HepG2 (cell line): Measurements from ENCODE around the gene CDK9. TPM values are rescaled to one million over a fixed set of nuclear protein-coding genes. Genes with fewer than 3 reads are reported as not detected.

ENCODE experiments used
- ATAC-seq: fragments of 200-7000 bp; cut with Tn5 transposase; 3 replicates; pipeline ENCODE4 v1.9.1; 2020; ENCODE audit warnings: mild to moderate bottlenecking, moderate library complexity
- BruUV-seq: library from RNA; stranded (reverse); fragments of 400-500 nt; replicated peaks from 2 replicates; lab custom pipeline; 2021; lab: Mats Ljungman, UMichigan
- CTCF ChIA-PET: fragments of 300-600 bp; formaldehyde crosslinking; extraction: SDS; loops from one replicate; lab custom pipeline; 2021; ENCODE audit warnings: low total read pairs, inconsistent platforms, low intra/inter-chr PET ratio; lab: Yijun Ruan, JAX
- POLR2A ChIA-PET: fragments of 350-600 bp; sonication (Branson Sonifier 250); formaldehyde crosslinking; loops from one replicate; lab custom pipeline; 2020; ENCODE audit warnings: antibody characterized with exemption, inconsistent platforms; lab: Yijun Ruan, JAX
- DNase-seq: peaks from one replicate; pipeline ENCODE4 v3.0.0-alpha.2; 2015; ENCODE audit warnings: low spot score
- FAIRE-seq: peaks from 3 replicates; lab custom pipeline; 2011; peaks lifted over from hg19 to GRCh38; lab: Jason Lieb, UNC
- H2AFZ ChIP-seq: one replicate; pipeline ENCODE4 v1.6.1; 2011; ENCODE audit warnings: low read length, inconsistent platforms
- H3K27ac ChIP-seq: fragments of 300-600 bp; 3 replicates; pipeline ENCODE4 v1.8.0; 2011; ENCODE audit warnings: mixed run types, mild to moderate bottlenecking, mixed read lengths, low read length, inconsistent platforms; ENCODE audit not compliant: insufficient read depth; ENCODE audit errors: extremely low read length
- H3K27me3 ChIP-seq, 2 experiments: fragments of 200-600 bp in 1 of 2; 2 replicates in 1 of 2; 3 replicates in 1 of 2; pipeline versions ENCODE4 v1.6.0 to v1.8.0; 2011; ENCODE audit warnings: low read length in 2 of 2, mild to moderate bottlenecking in 2 of 2, moderate library complexity in 2 of 2, inconsistent platforms in 1 of 2; ENCODE audit not compliant: insufficient read depth in 2 of 2, control insufficient read depth in 1 of 2
- H3K36me3 ChIP-seq, 2 experiments: fragments of 200-600 bp in 1 of 2; replicated peaks in 1 of 2; 2 replicates in 1 of 2; 3 replicates in 1 of 2; pipeline versions ENCODE4 v1.5.1 to v1.8.0; 2011; ENCODE audit warnings: low read length in 2 of 2, inconsistent platforms in 1 of 2; ENCODE audit not compliant: insufficient read depth in 2 of 2, control insufficient read depth in 1 of 2
- H3K4me1 ChIP-seq: 2 replicates; pipeline ENCODE4 v1.5.1; 2012; ENCODE audit warnings: low read length, inconsistent platforms; ENCODE audit not compliant: insufficient read depth
- H3K4me2 ChIP-seq: 2 replicates; pipeline ENCODE4 v1.6.0; 2011; ENCODE audit warnings: low read depth, low read length, inconsistent platforms
- H3K4me3 ChIP-seq, 3 experiments: fragments of 200-600 bp in 1 of 3; sonication (generic), shearing (Covaris generic) in 1 of 3; replicated peaks in 1 of 3; 2 replicates each; pipeline ENCODE4 v1.5.1; 2011 to 2016; ENCODE audit warnings: low read length in 3 of 3, inconsistent platforms in 2 of 3, low read depth in 2 of 3, mild to moderate bottlenecking in 2 of 3, control low read depth in 1 of 3, mixed read lengths in 1 of 3; ENCODE audit not compliant: insufficient read depth in 1 of 3
- H3K79me2 ChIP-seq: one replicate; pipeline ENCODE4 v1.6.1; 2011; ENCODE audit warnings: low read length, inconsistent platforms; ENCODE audit not compliant: insufficient read depth
- H3K9ac ChIP-seq: 2 replicates; pipeline ENCODE4 v1.6.0; 2011; ENCODE audit warnings: mild to moderate bottlenecking, low read depth, low read length, inconsistent platforms; ENCODE audit not compliant: insufficient read depth
- H3K9me3 ChIP-seq: 2 replicates; pipeline ENCODE4 v1.5.1; 2012; ENCODE audit warnings: mild to moderate bottlenecking, low read length
- H4K20me1 ChIP-seq: 2 replicates; pipeline ENCODE4 v1.6.0; 2011; ENCODE audit warnings: inconsistent platforms, mild to moderate bottlenecking, low read length, moderate library complexity; ENCODE audit not compliant: insufficient read depth
- BHLHE40 ChIP-seq: IDR thresholded peaks from 2 replicates; pipeline ENCODE4 v1.6.1; 2011; ENCODE audit warnings: low read length, improper control_type of control experiment
- PRDM10 ChIP-seq: sonication (generic); formaldehyde crosslinking; IDR thresholded peaks from 2 replicates; pipeline ENCODE4 v1.4.0; 2020; ENCODE audit warnings: low read depth, missing genetic modification reagents
- ZNF629 ChIP-seq: sonication (generic); formaldehyde crosslinking; conservative IDR thresholded peaks from 2 replicates; pipeline ENCODE4 v1.5.0; 2020; ENCODE audit warnings: missing genetic modification reagents
- ZNF709 ChIP-seq: sonication (generic); formaldehyde crosslinking; IDR thresholded peaks from 2 replicates; pipeline ENCODE4 v1.5.0; 2020; ENCODE audit warnings: mild to moderate bottlenecking, missing genetic modification reagents
- WGBS: methylation state at CpG from one replicate; pipeline ENCODE4 v1.1.6; 2017; ENCODE audit warnings: low lambda C conversion rate; 5-methylcytosine and 5-hydroxymethylcytosine counted together
- in situ Hi-C: cut with HindIII; loops from 2 replicates; pipeline ENCODE4 v1.10.0; 2017; ENCODE audit warnings: low pct_unique_long_range_greater_than_20kb; ENCODE audit not compliant: extremely low pct_ligation_motif_present
- intact Hi-C: fragments of 100-400 bp; cut with micrococcal nuclease; formaldehyde crosslinking; loops from one replicate; pipeline ENCODE4 v1.10.0; 2022; ENCODE audit not compliant: unreplicated experiment
- polyA plus RNA-seq, 8 experiments: library from polyadenylated mRNA; depleted of rRNA in 3 of 8; stranded (reverse) in 7 of 8; unstranded in 1 of 8; fragments of >200 nt; fragmentation: Illumina TruSeq in 4 of 8; extraction: Trizol in 4 of 8; gene quantifications; 2 replicates each; pipeline versions ENCODE4 v1.2.1 to v1.2.3, GENCODE V29; 2011 to 2016; ENCODE audit warnings: low read depth in 4 of 8, missing spikeins in 1 of 8, mixed read lengths in 1 of 8; ENCODE audit not compliant: insufficient read depth in 1 of 8
- total RNA-seq, 5 experiments: library from RNA; depleted of rRNA; stranded (reverse); fragments of >200 nt; fragmentation: Illumina TruSeq; extraction: Trizol; gene quantifications; 2 replicates each; pipeline ENCODE4 v1.2.3, GENCODE V29; 2016; ENCODE audit warnings: low read depth in 1 of 5

The CDK9 gene
- total and polyA plus RNA-seq, 2 of the 13 experiments (the other 11 are each of a cell fraction or from before 2014, with no cell fraction given), result 16.8 to 21.5 TPM

GRCh38 chr9:127776195-127776923 lies 9.5 kb upstream of the CDK9 start:
- in situ Hi-C loops (no loop called here), intact Hi-C loops (no loop called here)
- ChIA-PET CTCF (no interaction called here), POLR2A (no interaction called here)
- no peak overlapping the region for H2AFZ ChIP-seq
- no peaks in the 10 kb centered on the region for H3K9me3 ChIP-seq
- no peaks in the 10 kb centered on the region for H4K20me1 ChIP-seq
- H3K36me3 ChIP-seq, result no peaks in the 10 kb centered on the region
- no TSS peak for BruUV-seq
- 48% methylated on average over 12 of the region's 15 CpGs for WGBS
- FAIRE-seq, result no peak
- no peak overlapping the region for H3K9ac ChIP-seq
- no peak overlapping the region for H3K4me2 ChIP-seq
- no peak for ATAC-seq
- no peak overlapping the region for H3K27ac ChIP-seq
- peaks cover 0 to 33% of the 10 kb centered on the region in 2 experiments; a peak in 3 of 5 replicates for H3K27me3 ChIP-seq
- H3K79me2 ChIP-seq, result no peaks in the 10 kb centered on the region
- DNase-seq, result no peak
- H3K4me1 ChIP-seq, result peaks cover 24% of the 10 kb centered on the region
- no peak overlapping the region for H3K4me3 ChIP-seq
- peak; percentile 28; the same call in 1 of the 2 replicates for TF ChIP-seq BHLHE40
- TF ChIP-seq ZNF629 (CRISPR knock-in tag), result peak; percentile 43; the same call in 1 of the 2 replicates
- TF ChIP-seq ZNF709 (CRISPR knock-in tag), result no peak
- TF ChIP-seq PRDM10 (CRISPR knock-in tag), result peak; percentile 90
